Measurements from ENCODE around the gene LRRC9. TPM values are rescaled to one million over a fixed set of nuclear protein-coding genes. Genes with fewer than 3 reads are reported as not detected.

LRRC9 gene
- total RNA-seq, 2 donors from 2014 or later = 0.11 TPM; not detected in 1

- no peak for DNase-seq (ENCODE audit: low spot score)
- Histone ChIP-seq H3K36me3 (peaks cover 23% of the 10 kb centered on the region), H3K4me3 (no peak overlapping the region), H3K27ac (no peak overlapping the region), H3K9me3 (no peaks in the 10 kb centered on the region), H3K4me1 (peaks cover 0 to 25% of the 10 kb centered on the region in 2 donors), H3K27me3 (no peaks in the 10 kb centered on the region)
- TF ChIP-seq, protein P1, sequence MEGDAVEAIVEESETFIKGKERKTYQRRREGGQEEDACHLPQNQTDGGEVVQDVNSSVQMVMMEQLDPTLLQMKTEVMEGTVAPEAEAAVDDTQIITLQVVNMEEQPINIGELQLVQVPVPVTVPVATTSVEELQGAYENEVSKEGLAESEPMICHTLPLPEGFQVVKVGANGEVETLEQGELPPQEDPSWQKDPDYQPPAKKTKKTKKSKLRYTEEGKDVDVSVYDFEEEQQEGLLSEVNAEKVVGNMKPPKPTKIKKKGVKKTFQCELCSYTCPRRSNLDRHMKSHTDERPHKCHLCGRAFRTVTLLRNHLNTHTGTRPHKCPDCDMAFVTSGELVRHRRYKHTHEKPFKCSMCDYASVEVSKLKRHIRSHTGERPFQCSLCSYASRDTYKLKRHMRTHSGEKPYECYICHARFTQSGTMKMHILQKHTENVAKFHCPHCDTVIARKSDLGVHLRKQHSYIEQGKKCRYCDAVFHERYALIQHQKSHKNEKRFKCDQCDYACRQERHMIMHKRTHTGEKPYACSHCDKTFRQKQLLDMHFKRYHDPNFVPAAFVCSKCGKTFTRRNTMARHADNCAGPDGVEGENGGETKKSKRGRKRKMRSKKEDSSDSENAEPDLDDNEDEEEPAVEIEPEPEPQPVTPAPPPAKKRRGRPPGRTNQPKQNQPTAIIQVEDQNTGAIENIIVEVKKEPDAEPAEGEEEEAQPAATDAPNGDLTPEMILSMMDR (IDR thresholded peaks at IDR 0.05) = no peak
These were observed 186.4 kb downstream of the LRRC9 start for GRCh38 chr14:60106339-60106738.

DNA sequence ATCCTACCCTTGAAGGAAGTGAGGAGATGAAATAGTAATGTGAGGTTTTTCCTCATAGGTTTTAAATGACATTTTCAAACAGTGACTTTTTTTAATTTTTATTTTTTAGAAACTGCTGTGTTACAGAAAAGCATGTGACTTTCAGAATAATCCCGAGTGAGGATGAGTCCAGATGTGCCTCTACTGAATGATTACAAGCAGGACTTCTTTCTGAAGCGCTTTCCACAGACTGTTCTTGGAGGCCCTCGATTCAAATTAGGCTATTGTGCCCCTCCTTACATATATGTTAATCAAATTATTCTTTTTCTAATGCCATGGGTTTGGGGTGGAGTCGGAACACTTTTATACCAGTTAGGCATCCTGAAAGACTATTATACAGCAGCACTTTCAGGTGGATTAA, 187.5 kb downstream of the LRRC9 start:
- TF ChIP-seq, protein P1 (IDR thresholded peaks at IDR 0.05) = no peak
- no peak for DNase-seq (ENCODE audit: low spot score)
- Histone ChIP-seq H3K9me3 (no peaks in the 10 kb centered on the region), H3K4me3 (no peak overlapping the region), H3K4me1 (peaks cover 0 to 22% of the 10 kb centered on the region in 2 donors), H3K27me3 (no peaks in the 10 kb centered on the region), H3K27ac (no peak overlapping the region), H3K36me3 (peaks cover 23% of the 10 kb centered on the region)

DNA sequence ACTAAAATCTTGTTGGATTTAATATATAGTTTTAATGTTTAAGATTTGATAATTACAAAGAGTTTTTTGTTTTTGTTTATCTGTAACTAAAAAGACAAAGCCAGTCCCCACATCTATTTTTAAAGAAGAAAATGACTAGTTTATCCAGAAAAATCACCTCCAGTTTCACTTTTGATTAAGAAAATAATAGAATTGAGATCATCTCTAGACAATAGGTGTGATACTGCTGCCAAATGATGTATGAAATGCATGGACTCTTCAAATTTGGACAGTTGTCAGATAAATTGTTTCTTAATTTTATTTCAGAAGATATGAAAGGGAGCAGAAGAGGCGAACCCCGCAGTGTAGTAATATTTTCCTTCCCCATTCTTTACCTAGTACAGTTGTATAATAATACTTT, 191.8 kb downstream of the LRRC9 start:
- H3K9me3 ChIP-seq = no peaks in the 10 kb centered on the region
- H3K4me3 ChIP-seq = no peak overlapping the region
- TF ChIP-seq, protein P1 (IDR thresholded peaks at IDR 0.05) = no peak
- no peaks in the 10 kb centered on the region for H3K4me1 ChIP-seq
- no peak for DNase-seq (ENCODE audit: low spot score)
- peaks cover 39% of the 10 kb centered on the region for H3K36me3 ChIP-seq
- H3K27ac ChIP-seq = no peak overlapping the region
- no peaks in the 10 kb centered on the region for H3K27me3 ChIP-seq

Other genes starting within 250 kb of the LRRC9 start
- gene RTN1, start 49.4 kb upstream of the LRRC9 start, total RNA-seq = 1 to 10 TPM; 1.3 to 2.7 TPM
- 10 to 100 TPM; 63.2 to 65.0 TPM for gene PCNX4, start 171.8 kb downstream of the LRRC9 start, total RNA-seq
- 10 to 100 TPM; 57.6 to 71.8 TPM for gene DHRS7, start 245.3 kb downstream of the LRRC9 start, total RNA-seq

Measured in right atrium auricular region (tissue), 2 donors.